ENCODE measurements around the gene ERVW-1. TPM values are rescaled to one million over a fixed set of nuclear protein-coding genes. Genes with fewer than 3 reads are reported as not detected.
"Not testable (repeated sequence)": the region's sequence is repeated elsewhere in the genome, so short reads cannot be mapped to it uniquely, and the experiment has no call there.

Gene ERVW-1
- total RNA-seq, 6 donors from 2014 or later = 0.20 TPM; not detected in 5

DNA sequence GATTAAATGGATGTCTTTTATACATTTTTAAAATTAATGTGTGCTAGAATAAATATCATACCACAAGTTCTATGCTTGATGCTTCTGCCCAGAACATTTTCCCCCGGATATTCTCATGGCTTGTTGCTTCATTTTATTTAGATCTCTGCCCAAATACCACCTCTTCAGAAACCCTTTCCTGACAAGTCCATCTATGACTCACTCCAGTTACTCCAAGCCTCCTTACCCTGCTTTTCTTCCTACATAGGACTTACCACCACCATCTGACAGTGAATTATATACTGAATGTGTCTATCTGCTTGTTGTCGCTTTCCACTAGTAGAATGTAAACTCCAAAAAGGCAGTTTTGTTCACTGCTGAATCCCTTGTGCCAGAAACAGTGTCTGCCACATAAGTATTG is 19.1 kb upstream of the ERVW-1 start:
- no peaks in the 10 kb centered on the region for H3K27me3 ChIP-seq
- peaks cover 5 to 89% (median 38%) of the 10 kb centered on the region in 4 donors for H3K36me3 ChIP-seq
- H3K27ac ChIP-seq = no peak overlapping the region
- H3K4me1 ChIP-seq = no peaks in the 10 kb centered on the region
- H3K4me3 ChIP-seq = no peak overlapping the region
- DNase-seq = no peak
- ATAC-seq (ENCODE audit: low FRiP score in 2 of 2) = no peak
- TF ChIP-seq POLR2AphosphoS5 (IDR thresholded peaks at IDR 0.05) (no peak), EP300 (IDR thresholded peaks at IDR 0.05) (no peak), CTCF (IDR thresholded peaks at IDR 0.05) (no peak), POLR2A (IDR thresholded peaks at IDR 0.05) (no peak)
- 90 to 93% methylated on average over 2 of the region's 2 CpGs for WGBS, 2 donors
- H3K9me3 ChIP-seq = no peaks in the 10 kb centered on the region

- no peak overlapping the region for H3K27ac ChIP-seq
- no peak for DNase-seq
- H3K4me1 ChIP-seq = no peaks in the 10 kb centered on the region
- no peak for ATAC-seq (ENCODE audit: low FRiP score in 2 of 2)
- H3K27me3 ChIP-seq = no peaks in the 10 kb centered on the region
- H3K9me3 ChIP-seq = no peaks in the 10 kb centered on the region
- peaks cover 16 to 93% (median 33%) of the 10 kb centered on the region in 4 donors for H3K36me3 ChIP-seq
- 93 to 100% methylated on average over 1 of the region's 1 CpG for WGBS, 2 donors
- TF ChIP-seq POLR2AphosphoS5 (IDR thresholded peaks at IDR 0.05) (no peak), EP300 (IDR thresholded peaks at IDR 0.05) (no peak), CTCF (IDR thresholded peaks at IDR 0.05) (no peak), POLR2A (IDR thresholded peaks at IDR 0.05) (no peak)
- no peak overlapping the region for H3K4me3 ChIP-seq
These were observed 11.9 kb upstream of the ERVW-1 start for GRCh38 chr7:92489634-92490033.

- H3K36me3 ChIP-seq = peaks cover 16 to 76% (median 26%) of the 10 kb centered on the region in 4 donors
- H3K4me1 ChIP-seq = no peaks in the 10 kb centered on the region
- ATAC-seq (ENCODE audit: low FRiP score in 2 of 2) (no peak), DNase-seq (no peak)
- no peak overlapping the region for H3K4me3 ChIP-seq
- TF ChIP-seq POLR2AphosphoS5 (IDR thresholded peaks at IDR 0.05) (no peak), CTCF (IDR thresholded peaks at IDR 0.05) (no peak), POLR2A (IDR thresholded peaks at IDR 0.05) (no peak), EP300 (IDR thresholded peaks at IDR 0.05) (no peak)
- H3K27me3 ChIP-seq = no peaks in the 10 kb centered on the region
- H3K27ac ChIP-seq = no peak overlapping the region
- H3K9me3 ChIP-seq = no peaks in the 10 kb centered on the region
These were observed 10.1 kb upstream of the ERVW-1 start for GRCh38 chr7:92487804-92488203.

DNA sequence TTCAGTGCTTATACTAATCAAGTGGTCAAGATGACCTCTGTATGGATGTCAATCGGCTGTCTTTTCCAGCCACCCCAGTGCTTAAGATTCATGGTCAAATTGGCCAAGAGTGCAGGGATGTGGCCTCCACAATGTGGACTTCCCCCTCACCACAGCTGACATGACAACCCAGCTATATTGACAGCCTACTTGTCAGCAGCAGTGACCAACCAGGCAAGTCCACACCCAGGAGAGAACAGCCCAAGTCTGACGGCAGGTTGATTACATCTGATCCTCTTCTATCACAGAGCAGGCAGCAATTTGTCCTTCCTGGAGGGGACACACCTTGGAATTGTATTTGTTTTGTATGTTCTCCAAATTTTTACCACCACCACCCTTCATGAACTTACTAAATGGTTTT is 8.2 kb upstream of the ERVW-1 start:
- TF ChIP-seq POLR2AphosphoS5 (IDR thresholded peaks at IDR 0.05) (no peak), CTCF (IDR thresholded peaks at IDR 0.05) (no peak), EP300 (IDR thresholded peaks at IDR 0.05) (no peak), POLR2A (IDR thresholded peaks at IDR 0.05) (no peak)
- WGBS, 2 donors = 72 to 82% methylated on average over 2 of the region's 2 CpGs
- Histone ChIP-seq H3K4me3 (no peak overlapping the region), H3K27me3 (no peaks in the 10 kb centered on the region), H3K4me1 (no peaks in the 10 kb centered on the region), H3K9me3 (no peaks in the 10 kb centered on the region), H3K36me3 (peaks cover 9 to 58% (median 15%) of the 10 kb centered on the region in 4 donors), H3K27ac (no peak overlapping the region)
- DNase-seq (no peak), ATAC-seq (ENCODE audit: low FRiP score in 2 of 2) (no peak)

- H3K36me3 ChIP-seq = peaks cover 9 to 52% (median 14%) of the 10 kb centered on the region in 4 donors
- 94 to 100% methylated on average over 2 of the region's 2 CpGs for WGBS, 2 donors
- ATAC-seq (ENCODE audit: low FRiP score in 2 of 2) (no peak), DNase-seq (no peak)
- no peaks in the 10 kb centered on the region for H3K4me1 ChIP-seq
- no peak overlapping the region for H3K27ac ChIP-seq
- H3K9me3 ChIP-seq = no peaks in the 10 kb centered on the region
- no peak overlapping the region for H3K4me3 ChIP-seq
- H3K27me3 ChIP-seq = no peaks in the 10 kb centered on the region
- no peak for TF ChIP-seq EP300 (IDR thresholded peaks at IDR 0.05)
- TF ChIP-seq CTCF (IDR thresholded peaks at IDR 0.05) = no peak
- TF ChIP-seq POLR2AphosphoS5 (IDR thresholded peaks at IDR 0.05) = no peak
- TF ChIP-seq POLR2A (IDR thresholded peaks at IDR 0.05) = no peak
These were observed 7.6 kb upstream of the ERVW-1 start for GRCh38 chr7:92485267-92485892.

DNA sequence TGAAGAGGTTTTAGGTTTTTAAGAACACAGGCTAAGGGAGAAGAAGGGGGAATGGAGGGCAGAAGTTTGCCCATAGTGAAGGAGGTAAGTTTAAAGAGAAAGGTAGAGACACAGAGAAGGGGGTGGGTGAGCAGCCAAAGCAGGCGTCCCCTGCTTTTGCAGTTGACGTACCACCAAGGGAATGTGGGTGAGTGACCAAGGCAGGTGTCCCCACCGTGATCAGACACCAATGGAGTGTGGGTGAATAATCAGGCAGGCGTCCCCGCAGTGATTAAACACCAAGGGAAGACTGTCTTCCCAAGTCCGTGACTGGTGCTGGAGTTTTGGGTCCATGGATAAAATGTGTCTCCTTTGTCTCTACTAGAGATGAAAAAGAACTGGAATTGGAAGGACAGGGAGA is 6.5 kb upstream of the ERVW-1 start:
- not testable (repeated sequence) for H3K27me3 ChIP-seq; H3K4me3 ChIP-seq; H3K9me3 ChIP-seq; H3K27ac ChIP-seq; DNase-seq; H3K4me1 ChIP-seq; ATAC-seq (ENCODE audit: low FRiP score in 2 of 2)
- 86 to 92% methylated on average over 6 of the region's 6 CpGs for WGBS, 2 donors
- peaks cover 9 to 40% (median 14%) of the 10 kb centered on the region in 4 donors for H3K36me3 ChIP-seq

GRCh38 chr7:92483624-92484023 is 5.9 kb upstream of the ERVW-1 start:
- H3K27me3 ChIP-seq; ATAC-seq (ENCODE audit: low FRiP score in 2 of 2); DNase-seq; H3K4me1 ChIP-seq; H3K27ac ChIP-seq; H3K9me3 ChIP-seq; H3K4me3 ChIP-seq: not testable (repeated sequence)
- H3K36me3 ChIP-seq = peaks cover 5 to 34% (median 14%) of the 10 kb centered on the region in 4 donors
- 77 to 80% methylated on average over 6 of the region's 6 CpGs for WGBS, 2 donors

Measured in upper lobe of left lung (tissue), 6 donors.